ENCODE results near the gene TM4SF1.

Gene TM4SF1, protein sequence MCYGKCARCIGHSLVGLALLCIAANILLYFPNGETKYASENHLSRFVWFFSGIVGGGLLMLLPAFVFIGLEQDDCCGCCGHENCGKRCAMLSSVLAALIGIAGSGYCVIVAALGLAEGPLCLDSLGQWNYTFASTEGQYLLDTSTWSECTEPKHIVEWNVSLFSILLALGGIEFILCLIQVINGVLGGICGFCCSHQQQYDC

DNA sequence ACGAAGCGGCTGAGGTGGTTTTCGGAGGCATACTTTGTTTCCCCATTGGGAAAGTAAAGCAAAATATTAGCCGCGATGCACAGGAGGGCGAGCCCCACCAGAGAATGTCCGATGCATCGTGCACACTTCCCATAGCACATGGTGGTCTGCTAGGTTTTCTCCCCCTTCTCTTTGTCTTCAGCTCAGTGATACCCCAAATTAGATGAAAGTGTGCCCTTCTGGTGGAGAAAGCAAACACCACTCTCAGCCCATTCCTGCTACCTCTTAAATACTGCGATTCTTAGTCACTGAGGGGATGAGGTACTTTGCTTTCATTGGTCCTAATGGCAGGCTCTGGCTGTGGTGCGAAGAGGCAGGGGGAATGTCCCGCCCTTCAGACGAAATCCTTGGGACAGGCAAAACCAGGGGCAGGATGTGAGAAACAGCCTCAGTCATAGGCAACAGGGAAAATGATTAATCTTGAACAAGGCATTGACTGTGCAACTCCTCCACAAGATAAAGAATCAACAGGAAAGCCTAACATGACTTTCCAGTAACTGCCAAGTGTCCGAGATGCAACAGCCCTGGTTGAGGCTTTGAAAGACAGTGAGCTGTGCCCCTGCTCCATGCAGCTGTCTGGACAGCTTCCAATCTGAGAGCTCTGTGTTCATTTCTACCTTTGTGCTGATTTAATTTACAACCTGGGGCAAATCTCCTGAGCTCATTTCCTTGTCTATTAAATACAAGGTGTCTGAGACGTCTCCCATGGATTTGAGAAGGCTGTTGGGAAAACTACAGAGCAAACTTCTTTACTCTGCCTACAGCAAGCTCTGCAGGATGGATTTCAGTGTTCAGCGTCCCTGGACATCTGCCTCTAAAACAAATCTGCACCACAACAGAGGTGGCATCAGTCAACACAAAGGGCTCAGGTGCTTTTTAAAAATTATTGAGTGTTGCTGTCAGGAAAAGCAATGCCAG is at the start of gene TM4SF1:
Gene TM4SF1 (minus strand): TSS at position 242 of the 957 bp plus-strand sequence. CDS start 102 bp downstream, at position 140.
- no peak for DNase-seq (ENCODE audit: low read depth)

DNA sequence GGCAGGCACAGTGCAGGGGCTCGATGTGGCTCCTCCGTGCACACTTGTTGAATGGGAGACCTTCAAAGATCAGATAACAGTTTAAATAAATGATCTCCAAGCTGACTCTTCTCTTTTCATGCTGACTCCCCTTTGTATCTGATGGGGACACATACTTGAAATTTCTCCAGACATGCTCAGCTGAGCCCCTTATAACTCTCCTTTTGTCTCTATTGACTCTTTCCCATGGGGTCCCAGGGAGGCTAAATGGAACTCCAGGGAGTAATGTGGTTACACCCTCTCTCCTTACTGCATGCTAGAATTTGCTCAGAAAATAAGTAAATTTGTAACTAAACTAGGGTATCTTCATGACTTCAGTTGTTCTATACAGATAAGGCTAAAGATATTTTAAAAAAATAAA is 48.9 kb upstream of the TM4SF1 start:
- no peak for DNase-seq (ENCODE audit: low read depth)

DNA sequence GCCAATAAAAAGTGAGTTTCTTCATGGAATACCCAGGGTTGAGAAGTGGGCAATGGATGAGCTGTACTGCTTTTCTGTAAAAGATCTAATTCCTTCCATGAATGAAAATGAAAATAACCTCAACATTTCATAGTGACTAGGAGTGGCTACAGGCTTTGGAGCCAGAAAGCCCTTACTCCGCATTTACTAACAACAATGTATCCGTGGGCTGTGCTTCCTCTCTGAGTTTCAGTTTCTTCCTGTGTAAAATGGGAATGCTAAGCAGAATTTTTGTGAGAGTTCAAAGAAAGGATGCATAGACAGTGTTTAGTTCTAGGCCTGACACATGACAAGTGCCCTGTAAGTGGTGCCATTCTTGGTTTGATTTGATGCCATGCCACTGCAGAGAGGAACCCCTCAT is 47.5 kb upstream of the TM4SF1 start:
- no peak for DNase-seq (ENCODE audit: low read depth)

DNA sequence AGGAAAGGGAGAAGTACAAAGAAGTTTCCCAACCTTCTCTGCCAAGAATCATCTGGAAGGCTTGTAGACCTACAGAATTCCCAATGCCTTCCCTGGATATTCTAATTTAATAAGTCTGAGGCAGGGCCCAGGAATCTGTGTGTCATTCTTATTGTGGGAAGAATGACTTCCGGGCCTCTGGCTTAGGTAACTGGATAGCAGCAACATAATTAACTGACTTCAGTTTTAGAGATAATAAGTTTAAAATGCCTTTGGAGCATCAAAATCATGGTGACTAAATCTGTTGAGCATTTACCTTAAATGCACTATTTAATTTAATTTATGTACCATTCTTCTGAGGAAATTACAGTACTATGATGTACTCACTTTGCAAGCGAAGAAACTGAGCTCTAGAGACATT is 44.3 kb upstream of the TM4SF1 start:
- DNase-seq (ENCODE audit: low read depth): no peak

DNA sequence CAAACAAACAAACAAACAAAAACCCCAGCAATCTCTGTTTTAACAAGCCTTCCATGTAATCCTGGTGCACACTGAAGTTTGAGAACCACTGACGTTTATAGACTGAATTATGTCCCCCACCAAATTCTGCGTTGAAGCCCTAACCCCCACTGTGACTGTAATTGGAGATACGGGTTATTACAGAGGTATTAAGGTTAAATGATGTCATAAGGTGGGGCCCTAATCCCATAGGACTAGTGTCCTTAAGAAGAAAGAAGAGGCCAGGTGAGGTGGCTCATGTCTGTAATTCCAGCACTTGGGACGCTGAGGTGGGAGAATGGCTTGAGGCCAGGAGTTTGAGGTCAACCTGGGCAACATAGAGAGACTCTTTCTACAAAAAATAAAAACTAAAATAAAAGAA is 42.4 kb upstream of the TM4SF1 start:
- DNase-seq (ENCODE audit: low read depth): no peak

DNA sequence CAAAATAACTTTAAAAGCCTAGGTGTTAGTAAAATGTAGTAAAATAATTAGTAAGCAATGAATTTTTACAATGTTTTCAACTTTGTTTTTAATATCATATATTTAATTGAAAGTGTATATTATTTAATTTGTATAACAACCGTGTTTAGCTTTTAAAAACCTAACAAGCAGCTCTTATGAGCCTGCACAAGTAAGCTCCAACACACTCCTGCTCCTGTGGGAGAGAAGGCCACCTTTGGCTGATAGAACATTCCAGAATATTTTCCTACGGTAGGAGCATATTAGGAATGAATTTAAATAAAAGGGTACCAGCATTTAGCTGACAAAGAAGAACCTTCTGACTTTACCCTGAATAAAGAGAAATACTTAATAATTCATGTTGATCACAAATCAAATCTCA is 40.3 kb upstream of the TM4SF1 start:
- DNase-seq (ENCODE audit: low read depth): no peak

DNA sequence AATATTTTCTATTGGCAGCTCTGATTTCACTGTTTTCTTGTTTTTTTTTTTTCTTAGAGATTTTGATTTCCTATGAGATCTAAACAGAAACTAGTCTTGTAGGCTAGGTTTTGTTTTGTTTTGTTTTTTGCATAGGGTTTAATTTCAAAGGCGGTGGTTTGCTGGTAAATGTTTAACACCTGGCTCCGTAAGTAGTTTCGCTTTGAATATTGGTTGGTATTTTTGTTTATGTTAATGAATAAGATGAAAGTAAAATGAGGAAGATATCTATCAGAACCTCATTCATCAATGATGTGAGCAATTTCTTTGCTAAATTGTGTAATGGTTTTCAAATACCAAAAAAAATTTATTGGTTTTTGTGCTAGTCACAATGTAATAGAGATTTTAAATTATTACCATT is 39.7 kb upstream of the TM4SF1 start:
- no peak for DNase-seq (ENCODE audit: low read depth)

DNA sequence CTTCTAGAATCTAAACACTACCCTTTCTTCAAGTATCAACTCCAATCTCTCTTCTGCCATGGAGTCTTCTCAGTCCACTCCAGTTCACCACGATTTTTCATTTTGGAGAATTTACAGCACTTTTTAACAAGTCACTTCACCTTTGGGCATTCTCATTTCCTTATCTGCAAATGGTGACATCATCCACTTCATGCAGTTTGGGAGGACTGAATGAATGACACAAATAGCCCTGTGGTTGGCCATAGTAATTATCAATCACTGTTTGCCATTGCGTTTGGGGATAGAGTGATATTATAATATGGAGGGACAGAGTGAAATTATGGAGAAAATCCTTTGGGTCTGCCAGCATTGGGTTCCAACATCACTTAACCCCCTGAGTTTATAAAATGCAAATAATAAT is 38.0 kb upstream of the TM4SF1 start:
- DNase-seq (ENCODE audit: low read depth): no peak

DNA sequence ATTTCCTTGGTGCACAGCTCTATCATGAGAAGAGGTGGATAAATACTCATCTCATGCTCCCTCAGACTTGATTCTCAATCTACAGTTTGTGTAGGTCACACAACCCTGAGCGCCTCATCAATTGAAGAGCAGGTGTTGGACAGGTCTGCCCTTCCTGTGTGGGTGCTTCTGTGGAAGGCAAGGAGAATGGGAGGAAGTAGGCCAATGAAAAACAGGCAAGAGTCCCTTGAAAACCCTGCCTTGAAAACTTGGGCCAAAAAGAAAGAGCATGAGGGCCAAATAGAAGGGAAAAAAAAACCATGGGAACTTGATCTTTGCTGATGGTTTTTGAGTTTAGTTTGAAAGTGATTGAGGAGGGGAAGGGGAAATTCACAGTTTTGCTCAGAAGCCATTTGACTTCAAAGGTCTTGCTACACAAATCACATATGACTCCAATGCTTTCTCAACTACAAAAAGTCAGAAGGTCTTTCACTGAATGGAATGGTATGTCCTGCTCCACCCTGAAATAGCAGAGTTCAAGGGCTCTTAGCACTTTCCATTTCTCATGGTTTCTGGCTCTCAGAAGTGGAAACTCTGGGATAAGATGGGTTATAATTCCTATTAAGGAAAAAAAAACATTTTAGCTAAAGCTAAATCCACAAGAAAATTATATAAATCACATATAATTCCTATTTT is 37.2 kb upstream of the TM4SF1 start:
- no peak for DNase-seq (ENCODE audit: low read depth)

DNA sequence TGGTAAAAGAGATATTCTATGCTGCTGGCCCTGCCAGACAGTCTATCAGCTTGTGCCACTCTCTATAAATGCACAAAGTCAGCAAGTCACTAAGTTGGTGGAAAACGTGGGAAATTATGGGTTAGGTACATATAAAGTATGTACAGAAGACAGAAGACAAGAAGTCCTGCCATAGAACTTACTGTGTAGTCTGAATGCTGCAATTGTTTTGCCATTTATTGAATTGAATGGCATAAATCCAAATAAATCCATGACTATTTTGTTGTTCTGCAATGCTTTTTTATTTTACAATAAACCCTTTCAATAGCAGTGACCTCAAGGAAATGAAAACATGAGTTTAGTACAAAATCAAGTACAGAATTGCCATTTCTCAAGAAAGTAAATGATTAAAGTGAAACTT is 34.1 kb upstream of the TM4SF1 start:
- no peak for DNase-seq (ENCODE audit: low read depth)

DNA sequence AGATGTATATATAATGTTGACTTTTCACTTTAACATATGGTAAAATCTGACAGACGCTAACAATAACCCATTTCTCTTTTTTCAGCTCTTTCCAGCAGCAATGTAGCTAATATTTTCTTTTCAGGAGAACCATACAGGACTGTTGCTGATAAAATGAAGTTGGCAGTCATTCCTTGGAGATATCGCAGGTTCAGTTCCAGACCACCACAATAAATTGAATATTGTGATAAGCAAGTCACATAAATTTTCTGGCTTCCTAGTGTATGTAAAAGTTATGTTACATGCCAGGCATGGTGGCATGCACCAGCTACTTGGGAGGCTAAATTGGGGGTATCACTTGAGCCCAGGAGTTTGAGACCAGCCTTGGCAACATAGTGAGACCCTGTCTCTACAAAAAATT is 31.9 kb upstream of the TM4SF1 start:
- DNase-seq (ENCODE audit: low read depth): no peak

DNA sequence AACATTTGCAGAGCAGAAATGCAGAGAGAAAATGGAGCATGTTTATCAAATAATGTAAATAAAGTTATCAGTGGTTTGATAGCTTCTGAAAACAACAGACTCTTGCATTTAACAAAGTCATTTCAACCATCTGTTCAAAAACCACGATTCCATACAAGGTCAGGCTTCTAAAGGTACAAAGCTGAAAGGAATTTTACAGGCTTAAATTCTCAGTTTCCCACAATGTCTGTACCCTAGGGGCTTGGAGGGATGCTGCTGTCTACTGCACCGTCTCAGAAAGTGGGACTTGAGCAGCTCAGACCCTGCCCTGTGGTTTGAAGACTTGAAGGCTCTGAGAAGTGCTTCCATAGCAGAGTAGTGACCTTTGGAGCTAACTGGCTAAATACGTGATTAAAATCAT is 30.4 kb upstream of the TM4SF1 start:
- no peak for DNase-seq (ENCODE audit: low read depth)

DNA sequence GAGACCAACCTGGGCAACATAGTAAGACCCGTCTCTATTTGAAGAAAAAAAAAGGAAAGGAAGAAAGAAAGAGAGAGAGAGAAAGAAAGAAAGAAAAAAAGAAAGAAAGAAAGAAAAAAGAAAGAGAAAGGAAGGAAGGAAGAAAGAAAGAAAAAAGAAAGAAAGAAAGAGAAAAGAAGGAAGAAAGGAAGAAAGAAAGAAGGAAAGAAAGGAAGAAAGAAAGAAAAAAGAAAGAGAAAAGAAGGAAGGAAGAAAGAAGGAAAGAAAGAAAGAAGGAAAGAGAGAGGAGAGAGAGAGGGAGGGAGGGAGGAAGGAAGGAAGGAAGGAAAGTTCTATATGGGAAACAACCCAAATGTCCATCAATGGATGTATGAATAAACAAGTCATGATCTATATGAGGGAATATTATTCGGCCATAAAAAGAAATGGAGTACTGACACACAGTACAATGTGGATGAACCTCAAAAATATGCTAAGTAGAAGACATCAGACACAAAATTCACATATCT is 28.8 kb upstream of the TM4SF1 start:
- DNase-seq (ENCODE audit: low read depth): no peak

DNA sequence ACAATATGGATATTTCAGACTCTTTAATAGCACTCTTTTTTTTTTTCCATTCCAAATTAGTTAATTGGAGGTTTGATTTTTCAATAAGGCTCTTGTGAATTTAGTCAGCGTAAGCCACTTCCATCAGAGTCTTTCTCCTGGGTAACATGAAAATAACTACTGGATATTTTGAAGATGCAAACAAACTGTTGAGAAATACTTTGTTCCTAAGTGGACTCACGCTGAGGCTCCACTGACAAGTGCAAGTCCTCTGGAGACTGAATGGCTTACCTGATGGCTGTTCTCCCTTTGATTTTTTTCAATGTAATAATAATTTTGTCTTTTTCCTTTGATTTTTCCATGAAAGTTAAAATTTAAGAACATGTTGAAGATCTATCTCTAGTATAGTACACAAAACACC is 26.0 kb upstream of the TM4SF1 start:
- no peak for DNase-seq (ENCODE audit: low read depth)

DNA sequence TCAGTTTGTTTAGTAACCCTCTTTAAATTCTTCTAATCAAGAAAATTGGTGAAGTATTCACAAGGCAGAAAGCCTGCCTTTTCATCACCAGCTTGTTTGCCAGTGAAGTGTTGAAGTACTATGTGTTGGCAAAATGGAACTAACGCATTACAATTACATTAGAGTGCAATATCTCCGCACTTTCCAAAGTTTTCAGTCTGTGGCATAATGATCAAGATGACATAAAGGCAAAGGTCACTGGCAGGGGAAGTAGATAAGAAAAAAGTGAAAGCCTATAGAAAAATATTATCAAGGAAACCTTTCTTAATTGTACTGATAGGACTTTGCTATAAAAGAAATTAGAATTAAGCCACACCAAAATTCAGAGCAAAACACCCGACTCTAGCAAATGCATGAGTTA is 25.0 kb upstream of the TM4SF1 start:
- no peak for DNase-seq (ENCODE audit: low read depth)

DNA sequence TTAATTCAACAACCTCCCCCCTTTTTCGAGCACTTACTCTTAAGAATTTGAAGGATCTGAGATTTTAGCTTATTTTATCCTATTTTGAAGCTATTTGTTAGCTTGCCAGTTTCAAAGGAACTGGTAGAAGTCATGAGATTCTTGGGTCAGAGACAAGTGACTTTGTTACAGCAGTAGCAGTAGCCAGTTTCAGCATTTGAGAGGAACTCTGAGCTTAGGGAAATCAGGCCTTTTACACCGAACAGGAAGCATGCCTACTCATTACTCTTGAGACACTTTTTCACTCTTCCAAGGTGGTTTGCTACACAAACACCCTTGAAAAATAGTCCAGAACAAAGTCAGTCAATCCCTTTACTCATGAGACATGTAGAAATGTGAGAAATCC is 24.5 kb upstream of the TM4SF1 start:
- DNase-seq (ENCODE audit: low read depth): no peak

DNA sequence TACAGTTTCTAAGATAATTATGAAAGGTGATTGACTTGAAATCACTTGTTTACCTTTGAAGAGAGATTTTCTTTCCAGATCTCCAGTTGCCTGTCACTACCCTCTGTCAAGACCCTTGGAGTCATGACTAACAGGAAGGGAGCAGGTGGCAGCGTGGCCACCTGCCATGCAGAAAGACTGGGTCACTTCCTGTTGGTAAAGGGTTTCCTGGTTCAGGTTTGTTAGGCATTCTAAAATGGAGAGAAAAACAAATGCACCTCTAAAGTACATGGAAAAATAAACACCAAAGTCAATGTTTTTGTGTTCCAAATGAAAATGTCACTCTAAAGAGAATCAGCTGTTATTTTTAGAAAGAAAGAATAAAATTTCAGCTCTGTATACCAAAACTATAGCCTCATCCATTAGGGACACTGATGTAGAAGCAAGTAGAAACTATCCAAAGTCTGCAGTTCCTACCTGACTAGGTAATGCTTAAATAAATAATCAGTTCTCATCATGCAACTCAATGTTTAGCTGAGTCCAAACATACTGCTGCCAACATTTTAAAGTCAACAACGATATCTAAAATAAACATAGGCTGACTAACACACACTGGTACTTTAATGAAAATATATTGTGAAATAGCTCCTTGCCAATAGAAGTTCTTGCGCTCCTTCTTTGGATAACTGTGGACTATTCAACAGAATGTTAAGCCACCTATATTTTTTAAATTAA is 23.9 kb upstream of the TM4SF1 start:
- no peak for DNase-seq (ENCODE audit: low read depth)

DNA sequence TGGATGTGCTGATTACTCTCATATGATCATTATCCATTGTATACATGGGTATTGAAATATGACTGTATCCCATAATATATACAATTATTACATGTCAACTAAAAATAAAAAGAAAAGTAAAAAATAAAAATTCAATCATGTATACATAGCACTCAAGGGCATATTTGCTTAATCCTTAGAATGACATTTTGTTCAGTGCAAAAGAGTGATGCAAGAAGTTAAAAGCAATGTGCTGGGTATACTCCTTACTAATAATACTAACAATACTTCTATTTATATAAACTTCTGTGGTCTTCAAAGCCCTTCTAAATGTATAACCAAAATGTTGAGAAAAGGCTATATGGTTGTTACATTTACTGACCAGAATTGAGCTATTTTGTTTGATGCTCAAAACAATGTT is 23.2 kb upstream of the TM4SF1 start:
- no peak for DNase-seq (ENCODE audit: low read depth)

DNA sequence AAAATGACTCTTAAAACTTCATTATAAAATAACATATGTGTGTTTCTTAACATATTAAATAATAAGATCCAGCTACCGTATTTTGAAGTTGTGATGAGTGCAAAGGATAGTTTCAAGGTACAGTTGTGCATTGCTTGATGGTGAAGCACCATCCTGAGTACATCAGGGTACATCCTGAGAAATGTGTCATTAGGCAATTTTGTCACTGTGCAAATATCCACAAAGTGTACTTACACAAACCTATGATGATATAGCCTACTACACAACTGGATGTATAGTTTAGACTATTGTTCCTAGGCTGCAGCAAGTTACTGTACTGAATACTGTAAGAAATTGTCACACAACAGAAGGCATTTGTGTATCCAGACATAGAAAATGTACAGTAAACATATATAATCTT is 20.8 kb upstream of the TM4SF1 start:
- no peak for DNase-seq (ENCODE audit: low read depth)

DNA sequence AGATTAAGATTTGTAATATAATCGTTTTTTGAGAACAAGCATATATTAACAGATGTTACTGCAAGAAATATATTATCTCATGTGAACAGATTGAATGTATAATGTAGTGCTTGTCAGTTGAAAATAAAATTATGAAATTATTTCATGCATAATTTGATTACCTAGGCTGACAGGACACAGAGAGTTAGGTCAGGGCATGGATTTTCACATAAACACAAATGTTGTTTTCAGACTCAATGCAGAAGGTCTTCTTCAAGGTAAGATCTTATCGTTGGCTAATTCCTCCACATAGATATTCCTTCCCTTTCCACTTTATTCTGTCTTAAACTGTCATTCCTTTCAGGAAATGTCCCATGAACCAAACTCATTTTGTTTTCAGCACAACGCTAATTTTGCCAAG is 20.1 kb upstream of the TM4SF1 start:
- no peak for DNase-seq (ENCODE audit: low read depth)

DNA sequence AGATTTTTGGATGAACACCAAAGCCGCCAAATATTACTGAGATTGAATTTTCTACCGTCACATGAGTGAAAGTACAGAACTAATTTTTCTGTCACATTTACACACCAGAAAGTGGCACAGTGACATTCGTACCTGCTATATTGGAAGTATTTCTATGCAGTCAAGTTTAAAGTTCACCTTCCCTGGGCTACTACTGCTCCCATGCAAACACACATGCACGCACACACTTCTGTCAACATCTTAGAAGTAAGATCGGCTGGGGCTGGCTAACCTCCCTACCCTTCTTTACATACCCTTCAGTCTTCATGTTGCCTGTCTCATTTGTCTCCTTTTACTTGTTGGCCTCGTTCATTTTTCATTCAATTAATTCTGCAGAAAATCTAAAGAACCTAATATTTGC is 19.0 kb upstream of the TM4SF1 start:
- DNase-seq (ENCODE audit: low read depth): no peak

Data from activated T-cell treated with anti-CD3 and anti-CD28 coated beads for 48 hours (primary cell).